ENCODE results near the gene MAP2K6. TPM values are rescaled to one million over a fixed set of nuclear protein-coding genes. Genes with fewer than 3 reads are reported as not detected.

The MAP2K6 gene
- total and polyA plus RNA-seq, 12 donors = 0.88 to 4.0 (median 1.8) TPM

- no peak for TF ChIP-seq CTCF (IDR thresholded peaks at IDR 0.05)
- Histone ChIP-seq H3K36me3 (peaks cover 0 to 45% (median 0%) of the 10 kb centered on the region in 9 donors), H3K4me3 (no peak overlapping the region), H3K9me3 (no peaks in the 10 kb centered on the region), H3K4me1 (no peaks in the 10 kb centered on the region), H3K27ac (no peak overlapping the region), H3K27me3 (no peaks in the 10 kb centered on the region)
- no peak for DNase-seq
- intact Hi-C loops (cut with DNase I) = no loop called here
- 81 to 86% methylated on average over 4 of the region's 4 CpGs for WGBS, 2 donors
- no peak for ATAC-seq
These were observed 125.4 kb downstream of the MAP2K6 start for GRCh38 chr17:69539781-69540319.

- H3K36me3 ChIP-seq = peaks cover 0 to 40% (median 0%) of the 10 kb centered on the region in 9 donors
- no peak overlapping the region for H3K27ac ChIP-seq
- H3K4me1 ChIP-seq = no peaks in the 10 kb centered on the region
- no peaks in the 10 kb centered on the region for H3K27me3 ChIP-seq
- DNase-seq (no peak), ATAC-seq (no peak)
- intact Hi-C loops (cut with DNase I) = no loop called here
- no peak overlapping the region for H3K4me3 ChIP-seq
- 91 to 92% methylated on average over 2 of the region's 2 CpGs for WGBS, 2 donors
- H3K9me3 ChIP-seq = no peaks in the 10 kb centered on the region
- TF ChIP-seq CTCF (IDR thresholded peaks at IDR 0.05) = no peak
These were observed 125.9 kb downstream of the MAP2K6 start for GRCh38 chr17:69540356-69540755.

GRCh38 chr17:69547230-69547629 lies 132.7 kb downstream of the MAP2K6 start:
- WGBS, 2 donors = 95% methylated on average over 3 of the region's 3 CpGs
- Histone ChIP-seq H3K27ac (no peak overlapping the region), H3K4me3 (no peak overlapping the region), H3K9me3 (no peaks in the 10 kb centered on the region), H3K4me1 (no peaks in the 10 kb centered on the region), H3K36me3 (peaks cover 0 to 9% (median 0%) of the 10 kb centered on the region in 9 donors), H3K27me3 (no peaks in the 10 kb centered on the region)
- DNase-seq (no peak), ATAC-seq (no peak)
- TF ChIP-seq CTCF (IDR thresholded peaks at IDR 0.05) = no peak
- intact Hi-C loops (cut with DNase I) = no loop called here

- Histone ChIP-seq H3K9me3 (peaks cover 0 to 4% (median 0%) of the 10 kb centered on the region in 11 donors), H3K4me1 (no peaks in the 10 kb centered on the region), H3K36me3 (peaks cover 0 to 2% (median 0%) of the 10 kb centered on the region in 9 donors), H3K27me3 (no peaks in the 10 kb centered on the region), H3K4me3 (no peak overlapping the region), H3K27ac (no peak overlapping the region)
- DNase-seq = no peak
- WGBS, 2 donors = 96 to 98% methylated on average over 3 of the region's 3 CpGs
- intact Hi-C loops (cut with DNase I) = no loop called here
- no peak for ATAC-seq
- no peak for TF ChIP-seq CTCF (IDR thresholded peaks at IDR 0.05)
These were observed 133.4 kb downstream of the MAP2K6 start for GRCh38 chr17:69547947-69548346.
